ENCODE results near the gene UBTD2. TPM values are rescaled to one million over a fixed set of nuclear protein-coding genes. Genes with fewer than 3 reads are reported as not detected.
A peak's percentile ranks its signal among the peaks of the same experiment; 100 is the strongest.

The UBTD2 gene
- total and polyA plus RNA-seq, 10 of the 15 experiments (the other 5 are each of a cell fraction or from before 2014, with no cell fraction given): 7.7 to 30.5 (median 19.4) TPM

- in situ Hi-C loops (cut with MboI) (no loop called here), intact Hi-C loops (cut with micrococcal nuclease; ENCODE audit: unreplicated experiment) (no loop called here)
- H3K36me3 ChIP-seq (ENCODE audit: control insufficient read depth in 2 of 2, insufficient read depth in 2 of 2, low read length in 1 of 2): no peaks in the 10 kb centered on the region
- TF ChIP-seq MYB (IDR thresholded peaks at IDR 0.05; ENCODE audit: borderline replicate concordance, low read depth, low read length): no peak
- no peak for TF ChIP-seq RUNX3 (IDR thresholded peaks at IDR 0.05; ENCODE audit: low read length)
- TF ChIP-seq NRF1 (conservative IDR thresholded peaks at IDR 0.05; ENCODE audit: low read depth, low read length): no peak
- TF ChIP-seq SPI1 (IDR thresholded peaks at IDR 0.05; ENCODE audit: borderline replicate concordance, insufficient read depth, low read depth, low read length): peak; percentile 61; the same call in 1 of the 2 replicates
- H4K20me1 ChIP-seq (ENCODE audit: control insufficient read depth, insufficient read depth): no peaks in the 10 kb centered on the region
- no peaks in the 10 kb centered on the region; the same call in 2 of the 3 replicates for H3K9me3 ChIP-seq (replicated peaks; ENCODE audit: control insufficient read depth, insufficient read depth, low read length)
- H3K79me2 ChIP-seq (ENCODE audit: control insufficient read depth, insufficient read depth, low read length): no peaks in the 10 kb centered on the region
- ATAC-seq (no peak), DNase-seq (ENCODE audit: low read depth, low spot score) (no peak), FAIRE-seq (peak; percentile 18)
- POLR2A ChIA-PET: no interaction called here
- H3K4me2 ChIP-seq (ENCODE audit: control insufficient read depth, insufficient read depth): no peak overlapping the region
- SMC1A ChIA-PET (ENCODE audit: uncharacterized antibody, unreplicated experiment): no interaction called here
- 66% methylated on average over 6 of the region's 6 CpGs for WGBS (ENCODE audit: insufficient coverage, insufficient replicate concordance, low lambda C conversion rate, missing lambda C conversion rate)
- no peaks in the 10 kb centered on the region for H3K27me3 ChIP-seq (replicated peaks in 1 of 2; ENCODE audit: control insufficient read depth in 2 of 2, insufficient read depth in 2 of 2, low read length in 1 of 2)
- no peak overlapping the region for H2AFZ ChIP-seq (ENCODE audit: control insufficient read depth, low read depth, low read length)
- BruUV-seq (replicated peaks): no TSS peak
- H3K9ac ChIP-seq (ENCODE audit: control insufficient read depth, insufficient read depth, low read length): no peak overlapping the region
- RAD21 ChIA-PET (ENCODE audit: unreplicated experiment): interaction anchor here (0.7 kb wide), 1 partner anchor 81 kb away, joined by 4 read pairs; no protein-coding TSS in a partner anchor
- CTCF ChIA-PET: interaction anchor here (2.9 kb wide), 1 partner anchor 11 kb away, joined by 14 read pairs; the partner anchor contains the start of gene STK10
- H3K4me3 ChIP-seq: no peak overlapping the region
- H3K27ac ChIP-seq (ENCODE audit: control insufficient read depth, insufficient read depth): no peak overlapping the region
- no peaks in the 10 kb centered on the region; the same call in 1 of the 2 replicates for H3K4me1 ChIP-seq (ENCODE audit: control insufficient read depth, insufficient read depth, low read length)
Observed at GRCh38 chr5:172200476-172200875, 83.1 kb downstream of the UBTD2 start.

- Histone ChIP-seq H3K9me3 (replicated peaks; ENCODE audit: control insufficient read depth, insufficient read depth, low read length) (no peaks in the 10 kb centered on the region; the same call in 2 of the 3 replicates), H3K4me1 (ENCODE audit: control insufficient read depth, insufficient read depth, low read length) (no peaks in the 10 kb centered on the region; the same call in 1 of the 2 replicates), H3K27ac (ENCODE audit: control insufficient read depth, insufficient read depth) (no peak overlapping the region), H2AFZ (ENCODE audit: control insufficient read depth, low read depth, low read length) (no peak overlapping the region), H3K4me2 (ENCODE audit: control insufficient read depth, insufficient read depth) (no peak overlapping the region), H3K36me3 (ENCODE audit: control insufficient read depth in 2 of 2, insufficient read depth in 2 of 2, low read length in 1 of 2) (no peaks in the 10 kb centered on the region), H3K79me2 (ENCODE audit: control insufficient read depth, insufficient read depth, low read length) (no peaks in the 10 kb centered on the region), H3K4me3 (no peak overlapping the region), H3K27me3 (replicated peaks in 1 of 2; ENCODE audit: control insufficient read depth in 2 of 2, insufficient read depth in 2 of 2, low read length in 1 of 2) (no peaks in the 10 kb centered on the region), H4K20me1 (ENCODE audit: control insufficient read depth, insufficient read depth) (no peaks in the 10 kb centered on the region), H3K9ac (ENCODE audit: control insufficient read depth, insufficient read depth, low read length) (no peak overlapping the region)
- intact Hi-C loops (cut with micrococcal nuclease; ENCODE audit: unreplicated experiment): no loop called here
- SMC1A ChIA-PET (ENCODE audit: uncharacterized antibody, unreplicated experiment): interaction anchor here (0.6 kb wide), 2 partner anchors 123 to 387 kb away, joined by 3 read pairs; no protein-coding TSS in a partner anchor
- RAD21 ChIA-PET (ENCODE audit: unreplicated experiment): no interaction called here
- in situ Hi-C loops (cut with MboI): no loop called here
- no peak for FAIRE-seq
- ATAC-seq: no peak
- POLR2A ChIA-PET: interaction anchor here (1.1 kb wide), 1 partner anchor 47 kb away, joined by 5 read pairs; no protein-coding TSS in a partner anchor
- no peak for DNase-seq (ENCODE audit: low read depth, low spot score)
- BruUV-seq (replicated peaks): no TSS peak
- TF ChIP-seq TCF7 (IDR thresholded peaks at IDR 0.05; ENCODE audit: borderline replicate concordance) (no peak), MXI1 (IDR thresholded peaks at IDR 0.05; ENCODE audit: low read depth, low read length) (no peak), CTCF (IDR thresholded peaks at IDR 0.05 in 2 of 3, conservative IDR thresholded peaks at IDR 0.05 in 1 of 3; ENCODE audit: control insufficient read depth in 2 of 3, extremely low read depth in 1 of 3, insufficient read depth in 1 of 3, low read depth in 3 of 3, low read length in 3 of 3) (no peak), JUND (IDR thresholded peaks at IDR 0.05; ENCODE audit: low read depth, low read length) (no peak), ZBED1 (IDR thresholded peaks at IDR 0.05; ENCODE audit: borderline replicate concordance) (no peak), SREBF2 (IDR thresholded peaks at IDR 0.05; ENCODE audit: low read length) (no peak)
- WGBS (ENCODE audit: insufficient coverage, insufficient replicate concordance, low lambda C conversion rate, missing lambda C conversion rate): 93% methylated on average over 10 of the region's 10 CpGs
- CTCF ChIA-PET: interaction anchor here (1.4 to 2.9 kb wide), 2 partner anchors 10 to 93 kb away, joined by 3 to 14 read pairs; partner anchors contain the start of gene STK10
Observed at GRCh38 chr5:172199446-172199845, 84.1 kb downstream of the UBTD2 start.
